Hematopoietic multipotent progenitor cell treated with erythropoietin and hydrocortisone succinate and interleukin-3 and kit ligand, for 4 days (in vitro differentiated cells): ENCODE results near the gene SLC39A10.
A peak's percentile ranks its signal among the peaks of the same experiment; 100 is the strongest.

Experiments used
- DNase-seq: peaks from one replicate; pipeline ENCODE4 v3.0.0-alpha.2; 2015

Gene SLC39A10

DNA sequence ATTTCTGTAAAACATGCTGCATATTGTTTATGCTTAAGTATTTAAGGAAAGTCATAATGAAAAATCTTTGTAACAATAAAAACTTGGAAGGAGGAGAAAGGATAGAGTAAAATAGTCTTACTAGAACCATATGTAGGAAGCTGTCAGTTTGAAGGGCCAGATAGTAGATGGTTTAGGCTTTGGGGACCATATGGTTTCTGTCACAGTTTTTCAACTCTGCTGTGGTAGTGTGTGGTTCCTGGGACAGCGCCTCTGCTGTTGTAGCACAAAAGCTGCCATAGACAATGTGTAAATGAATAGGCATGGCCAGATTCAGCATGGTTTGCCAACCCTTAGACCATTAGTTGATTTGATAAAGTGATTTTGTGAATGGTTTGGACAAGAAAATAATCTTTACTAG lies 75.5 kb downstream of the SLC39A10 start:
- DNase-seq, result no peak

DNA sequence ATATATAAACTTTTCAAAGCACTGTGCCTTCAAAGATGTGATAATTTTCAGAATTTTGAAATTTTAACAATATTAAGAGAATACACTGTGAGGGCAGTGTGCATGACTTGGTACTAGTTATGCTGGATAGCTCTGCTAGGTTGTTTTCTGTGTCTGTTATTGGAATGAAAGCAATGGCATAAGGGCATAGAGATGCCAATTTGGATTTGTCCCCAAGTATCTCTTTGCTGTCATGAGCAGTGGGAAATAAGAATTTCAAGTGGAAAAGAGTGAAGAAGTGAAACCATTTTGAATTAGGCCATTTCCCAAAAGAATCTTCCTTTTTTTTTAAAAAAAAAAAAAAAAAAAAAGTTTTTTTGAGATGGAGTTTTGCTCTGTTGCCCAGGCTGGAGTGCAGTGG lies 76.8 kb downstream of the SLC39A10 start:
- no peak for DNase-seq

- no peak for DNase-seq
These were observed 77.4 kb downstream of the SLC39A10 start for GRCh38 chr2:195734395-195734794.

- no peak for DNase-seq
These were observed 77.9 kb downstream of the SLC39A10 start for GRCh38 chr2:195734931-195735330.

GRCh38 chr2:195735347-195735746 lies 78.3 kb downstream of the SLC39A10 start:
- no peak for DNase-seq

- no peak for DNase-seq
These were observed 80.7 kb downstream of the SLC39A10 start for GRCh38 chr2:195737511-195738325.

DNA sequence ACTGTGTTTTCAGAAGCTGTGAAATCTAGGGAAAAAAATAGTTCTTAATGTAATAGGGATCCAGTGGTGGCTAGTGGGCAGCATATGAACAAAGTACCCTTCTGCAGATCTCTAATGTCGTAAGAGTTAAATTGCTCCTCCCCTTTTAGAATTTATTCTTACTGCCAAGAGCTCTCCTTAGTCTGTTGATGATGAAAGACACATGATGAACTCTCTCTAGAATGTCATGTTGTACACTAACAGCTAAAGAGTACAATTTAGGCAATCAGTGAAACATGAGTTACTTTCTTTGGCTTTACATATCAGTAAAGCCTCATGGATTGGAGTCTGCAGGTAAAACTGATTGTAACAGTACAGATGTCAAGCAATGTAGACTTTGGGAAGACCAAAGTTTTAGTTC lies 84.2 kb downstream of the SLC39A10 start:
- no peak for DNase-seq

DNA sequence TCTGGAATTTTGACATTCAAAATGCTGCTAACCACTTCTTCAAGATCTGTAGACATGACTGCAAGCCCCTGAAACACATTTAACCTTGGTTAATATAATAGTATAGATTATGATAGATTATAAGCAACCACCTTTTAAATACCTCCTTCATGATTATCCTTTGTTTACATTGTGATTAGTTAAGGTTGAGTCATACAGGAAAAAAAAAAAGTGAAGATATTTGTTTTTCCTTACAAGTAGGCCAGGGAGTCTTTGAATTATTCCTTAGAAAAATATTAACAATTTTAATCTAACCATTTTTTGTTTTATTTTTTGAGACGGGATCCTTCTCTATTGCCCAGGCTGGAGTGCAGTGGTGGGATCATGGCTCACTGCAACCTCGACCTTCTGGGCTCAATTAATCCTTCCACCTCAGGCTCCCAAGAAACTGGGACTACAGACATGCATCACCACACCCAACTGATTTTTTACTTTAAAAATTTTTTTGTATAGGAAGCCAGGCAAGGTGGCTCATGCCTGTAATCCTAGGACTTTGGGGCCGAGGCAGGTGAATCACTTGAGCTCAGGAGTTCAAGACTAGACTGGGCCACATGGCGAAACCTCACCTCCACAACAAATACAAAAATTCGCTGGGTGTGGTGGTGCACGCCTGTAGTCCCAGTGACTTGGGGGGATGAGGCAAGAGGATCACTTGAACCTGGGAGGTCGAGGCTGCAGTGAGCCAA lies 99.4 kb downstream of the SLC39A10 start:
- DNase-seq, result no peak

- DNase-seq, result no peak
These were observed 101.8 kb downstream of the SLC39A10 start for GRCh38 chr2:195758846-195759245.

GRCh38 chr2:195759877-195760276 lies 102.9 kb downstream of the SLC39A10 start:
- no peak for DNase-seq

DNA sequence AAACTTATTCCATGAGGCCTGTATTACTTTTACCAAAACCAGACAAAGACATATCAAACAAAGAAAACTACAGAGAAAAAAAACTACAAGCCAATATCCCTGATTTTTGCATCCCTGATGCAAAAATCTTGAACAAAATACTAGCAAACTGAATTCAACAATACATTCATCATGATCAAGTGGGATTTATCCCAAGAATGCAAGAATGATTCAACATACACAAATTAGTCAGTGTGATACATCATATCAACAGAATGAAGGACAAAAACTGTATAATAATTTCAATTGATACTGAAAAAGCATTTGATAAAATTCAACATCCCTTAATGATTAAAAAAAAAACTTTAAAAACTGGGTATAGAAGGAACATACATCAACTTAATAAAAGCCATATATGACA lies 106.8 kb downstream of the SLC39A10 start:
- DNase-seq, result no peak

- no peak for DNase-seq
These were observed 109.7 kb downstream of the SLC39A10 start for GRCh38 chr2:195766691-195767090.

DNA sequence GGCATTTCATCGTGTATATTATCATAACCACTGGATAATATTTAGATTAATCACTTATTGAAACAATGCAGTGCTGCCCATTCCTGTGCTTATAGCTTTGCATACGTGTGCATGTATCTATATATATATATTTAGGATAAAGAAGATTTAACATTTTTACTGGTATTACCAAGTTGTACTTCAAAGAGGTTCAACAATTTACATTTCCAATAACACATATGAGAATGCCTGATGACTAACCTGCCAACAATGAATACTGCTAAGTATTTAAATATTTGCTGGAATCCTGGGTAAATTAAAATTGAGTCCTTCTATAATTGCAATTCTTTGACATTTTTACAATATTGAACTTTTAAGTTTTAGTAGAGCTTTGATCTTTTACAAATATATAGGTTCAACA lies 111.4 kb downstream of the SLC39A10 start:
- no peak for DNase-seq

DNA sequence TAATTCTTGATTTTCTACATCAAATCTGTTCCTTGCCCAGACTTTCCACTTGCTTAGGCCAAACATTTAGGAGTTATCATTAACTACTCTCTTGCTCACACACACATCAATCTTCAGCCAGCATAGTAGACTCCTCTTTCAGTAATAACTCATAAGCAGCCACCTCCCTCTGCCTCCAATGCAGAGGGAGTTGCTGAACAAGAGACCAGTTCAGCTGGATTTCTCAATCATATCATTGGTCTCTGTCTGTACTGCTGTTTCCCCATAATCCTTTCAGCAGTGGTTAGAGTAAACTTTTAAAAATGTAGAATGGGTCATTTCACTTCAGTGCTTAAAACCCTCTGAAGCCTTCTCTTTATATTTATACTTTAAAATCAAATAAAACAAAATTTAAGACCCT lies 112.9 kb downstream of the SLC39A10 start:
- no peak for DNase-seq

GRCh38 chr2:195779491-195779890 lies 122.5 kb downstream of the SLC39A10 start:
- peak; percentile 34 for DNase-seq

- DNase-seq, result no peak
These were observed 125.1 kb downstream of the SLC39A10 start for GRCh38 chr2:195782156-195782555.
